GM15510 (cell line): ENCODE measurements around the gene PMPCA.

ENCODE experiments used
- POLR2A ChIP-seq: IDR thresholded peaks from 3 replicates; pipeline ENCODE4 v1.6.1; 2011; ENCODE audit warnings: borderline replicate concordance; ENCODE audit not compliant: insufficient read length; ENCODE audit errors: extremely low read depth

PMPCA gene

GRCh38 chr9:136380381-136380780 lies 30.1 kb upstream of the PMPCA start:
- no peak for TF ChIP-seq POLR2A

- no peak for TF ChIP-seq POLR2A
These were observed 29.1 kb upstream of the PMPCA start for GRCh38 chr9:136381311-136381710.

GRCh38 chr9:136381966-136382513 lies 28.4 kb upstream of the PMPCA start:
- no peak for TF ChIP-seq POLR2A

- TF ChIP-seq POLR2A: no peak
These were observed 27.0 kb upstream of the PMPCA start for GRCh38 chr9:136383436-136383835.

GRCh38 chr9:136385015-136385414 lies 25.4 kb upstream of the PMPCA start:
- TF ChIP-seq POLR2A: no peak

- TF ChIP-seq POLR2A: no peak
These were observed 24.4 kb upstream of the PMPCA start for GRCh38 chr9:136386018-136386417.

GRCh38 chr9:136387217-136387616 lies 23.2 kb upstream of the PMPCA start:
- TF ChIP-seq POLR2A: no peak

- TF ChIP-seq POLR2A: no peak
These were observed 21.1 kb upstream of the PMPCA start for GRCh38 chr9:136389396-136389795.

- no peak for TF ChIP-seq POLR2A
These were observed 18.5 kb upstream of the PMPCA start for GRCh38 chr9:136391737-136392537.

GRCh38 chr9:136392538-136393449 lies 17.7 kb upstream of the PMPCA start:
- TF ChIP-seq POLR2A: no peak

GRCh38 chr9:136393531-136393930 lies 16.9 kb upstream of the PMPCA start:
- TF ChIP-seq POLR2A: no peak

- no peak for TF ChIP-seq POLR2A
These were observed 16.0 kb upstream of the PMPCA start for GRCh38 chr9:136394312-136395019.

- TF ChIP-seq POLR2A: no peak
These were observed 15.5 kb upstream of the PMPCA start for GRCh38 chr9:136395020-136395340.

- no peak for TF ChIP-seq POLR2A
These were observed 14.9 kb upstream of the PMPCA start for GRCh38 chr9:136395345-136396218.
